Right renal cortex interstitium (tissue), 3 donors: ENCODE data around the gene MFAP2. TPM values are rescaled to one million over a fixed set of nuclear protein-coding genes. Genes with fewer than 3 reads are reported as not detected.
"Not testable (repeated sequence)": the region's sequence is repeated elsewhere in the genome, so short reads cannot be mapped to it uniquely, and the experiment has no call there.

ENCODE experiments used
- DNase-seq, 3 donors: peaks; one replicate each; pipeline ENCODE4 v3.0.0-alpha.2; 2013; ENCODE audit warnings: low read depth in 3 of 3, low spot score in 2 of 3
- polyA plus RNA-seq, 3 donors: library from polyadenylated mRNA; unstranded; fragments of 120-200 nt; gene quantifications; one replicate each; pipeline ENCODE4 v1.2.1, GENCODE V29; 2013; ENCODE audit not compliant: insufficient read length in 3 of 3

Gene MFAP2
- polyA plus RNA-seq, 3 donors: 182 to 186 (median 184) TPM

DNA sequence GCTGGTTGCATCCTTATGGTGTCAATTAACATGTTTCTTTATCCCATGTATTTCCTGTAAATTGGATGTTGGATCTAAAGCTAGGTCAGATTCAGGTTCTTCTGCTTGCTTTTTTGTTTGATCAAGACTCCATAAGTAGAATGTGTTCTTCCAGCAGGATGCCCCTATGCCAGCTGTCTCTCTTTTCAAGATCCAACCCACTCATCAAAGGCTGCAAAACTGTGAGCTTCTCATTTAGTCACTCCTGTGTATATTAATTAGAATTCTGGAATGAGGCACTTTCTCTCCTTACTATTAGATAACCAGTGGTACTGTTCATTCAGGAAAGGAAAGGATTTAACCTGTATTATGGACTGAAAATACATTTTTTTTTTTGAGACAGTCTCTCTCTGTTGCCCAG lies 46.5 kb downstream of the MFAP2 start:
- not testable (repeated sequence) for DNase-seq

DNA sequence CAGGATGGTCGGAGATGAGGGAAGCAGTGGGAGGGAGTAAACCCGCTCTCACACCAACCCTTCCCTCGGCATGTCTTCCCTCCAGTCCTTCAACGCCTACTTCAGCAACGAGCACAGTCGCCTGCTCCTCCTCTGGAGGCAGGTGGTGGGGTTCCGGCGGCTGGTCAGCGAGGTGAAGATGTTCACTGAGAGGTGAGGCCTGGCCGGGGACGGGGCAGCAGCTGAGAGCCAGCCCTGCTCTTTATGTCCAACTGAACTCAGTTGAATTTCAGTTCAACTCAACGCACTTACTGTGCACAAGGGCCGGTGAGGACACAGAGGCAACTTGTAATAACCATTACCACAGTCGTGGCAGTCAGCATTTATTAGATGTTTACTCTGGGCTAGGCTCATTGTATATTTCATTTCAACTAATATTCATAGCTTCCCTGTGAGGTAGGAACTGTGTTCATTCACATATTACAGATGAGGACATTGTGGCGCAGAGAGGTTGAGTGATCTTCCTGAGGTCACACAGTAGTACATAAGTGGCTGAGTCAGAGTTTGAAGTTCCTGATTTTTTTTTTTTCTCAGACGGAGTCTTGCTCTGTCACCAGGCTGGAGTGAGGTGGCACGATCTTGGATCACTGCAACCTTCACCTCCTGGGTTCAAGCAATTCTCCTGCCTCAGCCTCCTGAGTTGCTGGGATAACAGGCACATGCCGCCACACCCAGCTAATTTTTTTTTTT lies 49.0 kb downstream of the MFAP2 start:
- not testable (repeated sequence) for DNase-seq

DNA sequence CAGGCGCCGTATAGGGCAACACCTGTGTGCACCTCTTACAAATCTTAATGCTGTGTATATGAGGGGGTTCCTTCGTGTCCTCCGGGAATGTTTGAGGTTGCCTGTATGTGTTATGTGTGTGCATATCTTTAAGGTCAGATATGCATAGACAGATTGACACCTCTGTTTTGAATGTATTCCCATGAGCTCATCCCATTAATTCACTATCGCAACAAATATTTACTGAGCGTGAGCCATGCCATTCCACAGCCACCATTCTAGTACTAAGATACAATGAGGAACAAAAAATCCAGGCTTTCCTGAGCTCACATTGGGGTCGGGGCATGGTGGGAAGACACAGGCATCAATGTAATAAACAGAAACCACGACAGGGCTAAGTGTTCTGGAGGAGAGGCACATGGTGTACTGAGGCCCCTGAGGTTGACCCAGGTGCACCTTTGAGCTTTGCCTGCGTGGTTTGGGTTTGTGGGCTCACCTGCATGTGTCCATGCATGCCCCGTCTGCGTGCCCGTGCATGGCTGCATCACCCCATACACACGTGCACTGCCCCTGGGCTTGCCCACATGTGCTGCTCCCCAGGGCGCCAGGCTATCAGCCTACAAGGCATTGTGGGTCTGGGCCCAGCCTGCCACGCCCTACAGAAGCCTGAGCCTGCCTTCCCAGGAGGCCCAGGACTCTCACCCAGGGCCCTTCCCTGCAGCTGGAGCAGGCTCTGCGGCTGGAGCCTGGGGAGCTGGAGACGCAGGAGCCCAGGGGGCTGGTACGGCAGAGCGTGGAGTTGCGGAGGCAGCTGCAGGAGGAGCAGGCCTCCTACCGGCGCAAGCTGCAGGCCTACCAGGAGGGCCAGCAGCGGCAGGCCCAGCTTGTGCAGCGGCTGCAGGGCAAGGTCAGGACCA lies 51.0 kb downstream of the MFAP2 start:
- DNase-seq: not testable (repeated sequence)

DNA sequence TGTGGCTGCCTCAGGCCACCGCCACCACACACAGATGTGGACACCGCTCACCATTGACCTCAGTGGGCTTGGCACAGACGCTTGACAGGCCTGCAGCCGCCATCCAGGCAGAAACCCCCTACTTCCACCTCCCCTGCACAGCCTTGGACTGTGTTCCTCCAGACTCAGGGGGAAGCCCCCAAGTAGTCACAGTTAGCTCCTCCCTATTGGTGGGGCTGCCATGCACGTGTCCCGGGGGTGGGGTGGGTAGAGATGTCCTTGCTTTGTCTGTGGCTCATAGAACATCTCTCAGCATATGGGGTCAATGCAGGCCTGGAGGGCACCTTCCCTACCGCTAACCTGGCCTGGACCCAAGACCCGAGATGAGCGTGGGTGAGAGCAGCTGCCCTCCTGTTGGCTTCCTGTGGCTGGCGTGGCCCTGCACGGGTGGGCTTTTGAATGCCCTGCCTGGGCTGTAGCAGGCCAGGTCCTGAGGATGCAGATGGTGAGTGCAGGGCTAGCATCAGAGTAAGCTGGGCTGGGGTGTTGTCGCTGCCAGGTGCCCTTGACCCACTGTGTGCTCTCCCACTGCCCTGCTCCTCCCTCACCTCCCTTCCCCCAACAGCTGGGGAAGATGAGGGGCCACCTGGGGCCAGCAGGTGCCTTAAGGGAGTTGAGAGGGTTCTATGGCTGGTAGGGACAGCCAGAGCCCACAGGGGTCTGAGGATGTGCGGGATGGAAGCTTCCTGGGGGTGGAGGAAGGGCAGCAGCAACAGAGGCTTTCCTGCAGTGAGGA lies 52.5 kb downstream of the MFAP2 start:
- no peak for DNase-seq

DNA sequence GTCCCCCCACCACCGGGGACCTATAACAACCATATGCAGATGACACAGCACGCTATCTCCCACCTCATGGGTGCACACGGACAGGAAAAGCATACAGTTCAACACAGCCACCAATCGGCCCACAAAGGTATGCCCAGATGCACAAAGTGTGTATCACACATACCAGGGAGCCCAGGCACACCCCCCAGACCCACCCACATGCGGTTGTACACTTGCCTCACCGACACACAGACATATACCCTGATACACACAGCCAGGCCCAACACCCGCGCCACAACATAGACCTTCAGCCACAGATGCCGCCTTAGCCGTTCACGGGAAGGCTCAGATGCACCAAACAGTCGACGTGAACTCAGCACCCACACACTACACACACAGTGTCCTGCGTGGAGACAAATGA lies 53.2 kb downstream of the MFAP2 start:
- no peak for DNase-seq

DNA sequence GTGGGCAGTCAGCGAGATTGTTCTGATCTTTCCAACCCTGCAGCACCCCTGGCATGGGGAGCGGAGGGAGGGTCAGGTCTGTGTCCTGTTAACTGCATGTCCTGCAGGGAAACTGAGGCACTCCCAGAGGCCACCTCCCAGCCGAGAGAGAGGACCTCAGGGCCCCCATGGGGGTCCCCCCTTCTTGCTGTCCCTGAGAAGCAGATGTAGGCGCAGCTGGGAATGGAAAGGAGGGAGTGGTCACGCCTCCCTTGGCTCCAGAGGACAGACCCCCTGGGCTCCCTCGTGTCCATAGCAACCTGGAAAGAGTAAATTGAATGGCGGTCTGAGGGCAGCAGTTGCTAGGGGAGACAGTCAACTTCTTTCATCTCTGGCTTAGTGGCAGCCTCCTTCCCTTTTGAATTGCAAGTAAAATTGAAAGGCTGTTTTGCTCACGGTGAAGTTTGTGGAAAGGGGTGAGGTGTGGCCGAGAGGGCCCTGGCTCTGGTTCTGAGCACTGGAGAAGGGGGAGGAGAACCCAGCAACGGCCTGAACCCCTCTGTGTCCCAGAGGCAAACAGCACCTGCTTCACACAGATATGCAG lies 53.8 kb downstream of the MFAP2 start:
- peak in 2 of 3 donors; percentile 54 to 72 for DNase-seq

DNA sequence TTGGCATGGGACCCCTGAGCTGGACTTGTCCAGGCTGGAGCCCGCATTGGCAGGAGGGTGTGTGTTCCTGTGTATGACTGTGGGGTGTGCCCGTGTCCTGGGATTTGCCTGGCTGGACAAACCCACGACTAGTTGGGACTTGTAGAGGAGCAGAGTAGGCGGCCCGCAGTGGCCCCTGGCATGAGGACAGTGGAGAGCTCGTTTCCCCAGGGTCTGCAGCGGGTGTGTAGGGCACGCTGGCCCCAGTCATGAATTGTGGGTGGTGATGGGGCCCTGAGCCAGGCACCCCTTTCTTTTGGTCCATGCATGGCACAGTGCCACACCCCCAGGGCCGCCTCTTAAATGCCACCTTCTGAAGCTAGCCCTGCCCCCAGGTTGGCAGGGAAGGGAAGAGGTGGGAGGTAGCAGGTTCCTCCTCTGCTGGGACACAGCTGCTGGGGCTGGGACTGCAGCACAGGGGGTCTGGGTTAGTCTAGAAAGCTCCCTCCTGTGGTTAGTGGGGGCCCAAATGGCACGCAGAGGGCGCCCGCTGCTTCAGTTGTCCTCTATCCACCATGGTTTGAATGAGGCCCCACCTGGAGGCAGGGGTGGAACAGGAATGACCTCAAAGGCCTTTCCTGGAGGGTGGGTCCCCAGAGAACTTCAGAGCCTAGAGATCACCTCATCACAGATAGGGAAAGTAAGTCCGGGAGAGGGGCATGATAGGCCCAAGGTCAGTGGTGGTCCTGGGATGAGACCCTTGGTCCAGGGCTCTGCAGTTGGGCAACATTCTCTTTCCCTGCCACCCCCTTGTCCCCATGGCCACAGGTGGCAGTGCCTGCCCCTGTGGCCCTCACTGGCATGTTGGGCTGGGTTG lies 54.6 kb downstream of the MFAP2 start:
- DNase-seq: no peak

DNA sequence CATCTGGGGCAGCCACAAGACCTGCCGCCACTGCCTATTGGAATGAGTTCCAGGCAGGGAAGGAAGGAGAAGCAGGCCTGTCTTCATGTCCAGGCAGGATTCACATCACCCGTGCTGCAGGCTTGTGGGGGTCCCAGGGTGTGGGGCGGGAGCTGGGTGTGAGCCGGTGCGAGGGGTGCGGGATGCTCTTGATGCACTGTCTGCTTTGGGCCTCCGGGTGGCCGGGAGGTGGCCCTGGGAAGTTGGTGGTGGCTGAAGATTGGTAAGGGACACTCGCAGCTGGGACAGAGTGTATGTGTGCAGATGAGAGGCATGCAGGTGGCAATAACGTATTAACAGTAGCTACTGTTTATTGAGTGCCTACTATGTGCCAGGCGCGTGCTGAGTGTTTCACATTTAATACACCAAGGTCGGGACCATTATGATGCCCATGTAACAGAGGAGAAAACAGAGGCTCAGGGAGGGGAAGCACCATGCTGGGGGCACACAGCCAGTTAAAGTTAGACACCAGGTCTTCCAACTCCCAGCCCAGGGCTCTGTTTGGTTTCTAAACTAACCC lies 55.4 kb downstream of the MFAP2 start:
- DNase-seq: no peak

Other genes with a start within 250 kb of the MFAP2 start
- not detected for gene RNU1-4, start 240.1 kb downstream of the MFAP2 start, polyA plus RNA-seq
- not detected for gene RNU1-2, start 84.6 kb downstream of the MFAP2 start, polyA plus RNA-seq
- 10 to 100 TPM; 21.4 to 27.8 (median 25.0) TPM for gene CROCC, start 58.7 kb downstream of the MFAP2 start, polyA plus RNA-seq
- 10 to 100 TPM; 26.3 to 30.4 (median 30.0) TPM for gene ATP13A2, start 31.3 kb upstream of the MFAP2 start, polyA plus RNA-seq
- 100 to 1,000 TPM; 173 to 191 (median 180) TPM for gene SDHB, start 73.4 kb upstream of the MFAP2 start, polyA plus RNA-seq
- gene PADI2, start 138.8 kb upstream of the MFAP2 start, polyA plus RNA-seq: 1 to 10 TPM; 2.3 to 2.6 (median 2.6) TPM
- under 1 TPM in 1 of 3 donors, not detected in 2; 0.04 TPM for gene PADI1, start 224.5 kb upstream of the MFAP2 start, polyA plus RNA-seq